H1 (cell line): ENCODE data around the gene RUNX1. TPM values are rescaled to one million over a fixed set of nuclear protein-coding genes. Genes with fewer than 3 reads are reported as not detected.

Experiments
- CTCF ChIA-PET: fragments of 300-600 bp; sonication (Branson Sonifier 250); formaldehyde crosslinking; loops from one replicate; lab custom pipeline; 2021; ENCODE audit not compliant: partially characterized antibody; lab: Charles Lee
- POLR2A ChIA-PET: fragments of 300-600 bp; sonication (Branson Sonifier 250); formaldehyde crosslinking; loops from one replicate; lab custom pipeline; 2021; ENCODE audit warnings: inconsistent platforms; ENCODE audit not compliant: partially characterized antibody; lab: Charles Lee
- DNase-seq, 2 experiments: peaks; one replicate each; pipeline versions ENCODE4 v3.0.0 to v3.0.0-alpha.2; 2010 to 2022; ENCODE audit warnings: low spot score in 2 of 2, low read depth in 1 of 2, mixed read lengths in 1 of 2
- FAIRE-seq: peaks from 2 replicates; lab custom pipeline; 2011; peaks lifted over from hg19 to GRCh38; lab: Jason Lieb, UNC
- H2AFZ ChIP-seq: 2 replicates; pipeline ENCODE4 v1.8.1; 2012; ENCODE audit warnings: low read length, inconsistent platforms
- H2AK5ac ChIP-seq: 2 replicates; pipeline ENCODE4 v1.6.1; 2013; ENCODE audit warnings: low read depth, low read length
- H2BK120ac ChIP-seq: replicated peaks from 2 replicates; pipeline ENCODE3; 2013; ENCODE audit warnings: low read depth, low read length, inconsistent platforms
- H2BK12ac ChIP-seq: 2 replicates; pipeline ENCODE4 v1.6.1; 2013; ENCODE audit warnings: low read depth, low read length
- H2BK15ac ChIP-seq: 2 replicates; pipeline ENCODE4 v1.6.1; 2013; ENCODE audit warnings: low read length
- H2BK20ac ChIP-seq: 2 replicates; pipeline ENCODE4 v1.6.1; 2013; ENCODE audit warnings: low read length
- H2BK5ac ChIP-seq: 2 replicates; pipeline ENCODE4 v1.6.1; 2013; ENCODE audit warnings: low read depth, low read length
- H3K14ac ChIP-seq: 2 replicates; pipeline ENCODE4 v1.6.1; 2013; ENCODE audit warnings: inconsistent platforms; ENCODE audit not compliant: insufficient read length
- H3K18ac ChIP-seq: 2 replicates; pipeline ENCODE4 v1.6.1; 2013; ENCODE audit warnings: low read length; ENCODE audit errors: extremely low read depth
- H3K23ac ChIP-seq: 2 replicates; pipeline ENCODE4 v1.6.1; 2013; ENCODE audit warnings: inconsistent platforms; ENCODE audit not compliant: insufficient read length
- H3K23me2 ChIP-seq: 2 replicates; pipeline ENCODE4 v1.6.1; 2013; ENCODE audit warnings: low read depth, low read length
- H3K27ac ChIP-seq: 2 replicates; pipeline ENCODE4 v1.6.1; 2011; ENCODE audit warnings: low read depth, low read length, inconsistent platforms
- H3K27me3 ChIP-seq, 4 experiments: replicated peaks in 1 of 4; 1 replicate in 1 of 4; 2 replicates in 3 of 4; pipeline versions ENCODE4 v1.6.1 to v1.8.1; 2011 to 2013; ENCODE audit warnings: low read length in 3 of 4, mild to moderate bottlenecking in 3 of 4, inconsistent platforms in 2 of 4, mixed read lengths in 2 of 4, moderate library complexity in 1 of 4; ENCODE audit not compliant: control insufficient read depth in 3 of 4, insufficient read depth in 3 of 4; ENCODE audit errors: extremely low read depth in 1 of 4
- H3K36me3 ChIP-seq, 4 experiments: 2 replicates each; pipeline versions ENCODE4 v1.6.1 to v1.8.1; 2011 to 2013; ENCODE audit warnings: mild to moderate bottlenecking in 4 of 4, low read length in 3 of 4, moderate library complexity in 2 of 4, control low read depth in 1 of 4, inconsistent platforms in 1 of 4; ENCODE audit not compliant: insufficient read depth in 4 of 4, control insufficient read depth in 2 of 4
- H3K4ac ChIP-seq: replicated peaks from 2 replicates; pipeline ENCODE3; 2013; ENCODE audit warnings: low read length, low read depth, mixed read lengths, inconsistent platforms; ENCODE audit not compliant: insufficient read length
- H3K4me1 ChIP-seq, 4 experiments: replicated peaks in 1 of 4; 1 replicate in 1 of 4; 2 replicates in 3 of 4; pipeline versions ENCODE4 v1.6.1 to v1.8.1; 2011 to 2013; ENCODE audit warnings: low read length in 3 of 4, inconsistent platforms in 2 of 4, mixed read lengths in 1 of 4; ENCODE audit not compliant: insufficient read depth in 4 of 4, control insufficient read depth in 3 of 4
- H3K4me2 ChIP-seq, 2 experiments: 2 replicates each; pipeline versions ENCODE4 v1.6.1 to v1.8.1; 2011 to 2013; ENCODE audit warnings: low read depth in 2 of 2, low read length in 2 of 2, control low read depth in 1 of 2, inconsistent platforms in 1 of 2, mild to moderate bottlenecking in 1 of 2; ENCODE audit not compliant: insufficient read depth in 1 of 2
- H3K4me3 ChIP-seq, 4 experiments: fragments of 200-600, 300-600 bp in 1 of 4; sonication (generic), shearing (Covaris generic), sonication (Bioruptor Twin) in 1 of 4; 2 replicates each; pipeline versions ENCODE4 v1.5.1 to v1.8.1; 2011 to 2016; ENCODE audit warnings: low read length in 4 of 4, low read depth in 3 of 4, control low read depth in 2 of 4, inconsistent platforms in 2 of 4, mild to moderate bottlenecking in 2 of 4, mixed read lengths in 1 of 4, moderate library complexity in 1 of 4; ENCODE audit not compliant: insufficient read depth in 2 of 4; ENCODE audit errors: extremely low read depth in 1 of 4
- H3K56ac ChIP-seq: replicated peaks from 2 replicates; pipeline ENCODE3; 2013; ENCODE audit warnings: low read depth, mild to moderate bottlenecking, mixed read lengths, low read length, inconsistent platforms; ENCODE audit not compliant: insufficient read length
- H3K79me1 ChIP-seq: 2 replicates; pipeline ENCODE4 v1.6.1; 2013; ENCODE audit warnings: low read depth, low read length, control low read depth
- H3K79me2 ChIP-seq, 2 experiments: 2 replicates each; pipeline versions ENCODE4 v1.6.1 to v1.8.1; 2012 to 2013; ENCODE audit warnings: low read length in 2 of 2, mild to moderate bottlenecking in 2 of 2, inconsistent platforms in 1 of 2; ENCODE audit not compliant: insufficient read depth in 2 of 2, control insufficient read depth in 1 of 2
- H3K9ac ChIP-seq, 4 experiments: replicated peaks in 1 of 4; 1 replicate in 1 of 4; 2 replicates in 3 of 4; pipeline versions ENCODE4 v1.6.1 to v1.8.1; 2011 to 2013; ENCODE audit warnings: low read depth in 3 of 4, low read length in 3 of 4, control low read depth in 2 of 4, mild to moderate bottlenecking in 2 of 4, moderate library complexity in 2 of 4, inconsistent platforms in 1 of 4; ENCODE audit errors: extremely low read depth in 1 of 4
- H3K9me3 ChIP-seq, 2 experiments: 2 replicates each; pipeline versions ENCODE4 v1.6.1 to v1.8.1; 2012 to 2013; ENCODE audit warnings: mild to moderate bottlenecking in 2 of 2, moderate library complexity in 2 of 2, control low read depth in 1 of 2, inconsistent platforms in 1 of 2, low read depth in 1 of 2, low read length in 1 of 2, mixed read lengths in 1 of 2; ENCODE audit not compliant: insufficient read depth in 2 of 2
- H4K20me1 ChIP-seq, 2 experiments: replicated peaks in 1 of 2; 2 replicates each; pipeline versions ENCODE3 to v1.8.1; 2011 to 2013; ENCODE audit warnings: inconsistent platforms in 2 of 2, low read length in 2 of 2, mild to moderate bottlenecking in 1 of 2; ENCODE audit not compliant: insufficient read depth in 2 of 2, control insufficient read depth in 1 of 2
- H4K5ac ChIP-seq: 2 replicates; pipeline ENCODE4 v1.6.1; 2013; ENCODE audit warnings: low read length, low read depth, mixed read lengths, inconsistent platforms; ENCODE audit not compliant: insufficient read length
- H4K8ac ChIP-seq: 2 replicates; pipeline ENCODE4 v1.8.0; 2013; ENCODE audit warnings: mild to moderate bottlenecking, moderate library complexity, low read length, inconsistent platforms; ENCODE audit not compliant: insufficient read depth; ENCODE audit errors: extremely low read depth
- H4K91ac ChIP-seq: replicated peaks from 2 replicates; pipeline ENCODE3; 2013; ENCODE audit warnings: low read length, mixed read lengths, inconsistent platforms; ENCODE audit not compliant: insufficient read length
- KDM1A ChIP-seq: fragments of 200-600, 300-600 bp; sonication (generic); IDR thresholded peaks from 2 replicates; pipeline ENCODE4 v1.7.1; 2016; ENCODE audit warnings: mild to moderate bottlenecking, low read length, borderline replicate concordance
- NANOG ChIP-seq: IDR thresholded peaks from 2 replicates; pipeline ENCODE4 v1.6.1; 2011; ENCODE audit warnings: low read length, low read depth, mild to moderate bottlenecking, inconsistent platforms; ENCODE audit not compliant: insufficient read depth, poor library complexity, severe bottlenecking
- NRF1 ChIP-seq: IDR thresholded peaks from 2 replicates; pipeline ENCODE4 v1.6.1; 2011; ENCODE audit warnings: mild to moderate bottlenecking, low read depth, low read length, improper control_type of control experiment
- POLR2A ChIP-seq, 2 experiments: IDR thresholded peaks; 1 replicate in 1 of 2; 2 replicates in 1 of 2; pipeline ENCODE4 v1.6.1; 2011; ENCODE audit warnings: low read depth in 2 of 2, low read length in 2 of 2, mild to moderate bottlenecking in 2 of 2; ENCODE audit errors: control extremely low read depth in 1 of 2
- WGBS, 2 experiments: shearing (Covaris generic) in 1 of 2; methylation state at CpG; one replicate each; pipeline versions ENCODE4 v1.1.6 to v1.1.7; 2013 to 2015; ENCODE audit warnings: low lambda C conversion rate in 2 of 2, mixed read lengths in 2 of 2, inconsistent platforms in 1 of 2, low coverage in 1 of 2, missing lambda C conversion rate in 1 of 2; ENCODE audit not compliant: insufficient replicate concordance in 2 of 2, insufficient coverage in 1 of 2, insufficient read length in 1 of 2; ENCODE audit errors: extremely low coverage in 1 of 2, missing lambda C conversion rate in 1 of 2; 5-methylcytosine and 5-hydroxymethylcytosine counted together
- polyA plus RNA-seq, 7 experiments: library from polyadenylated mRNA; depleted of rRNA in 3 of 7; stranded (reverse) in 5 of 7; unstranded in 2 of 7; fragments of >200 nt in 5 of 7; fragments of 200-250 nt in 2 of 7; gene quantifications; 1 replicate in 5 of 7; 2 replicates in 1 of 7; 4 replicates in 1 of 7; pipeline versions ENCODE4 v1.2.1 to v1.2.3, GENCODE V29; 2011 to 2013; ENCODE audit warnings: missing spikeins in 2 of 7, mixed read lengths in 2 of 7
- total RNA-seq: library from RNA; stranded (reverse); fragmentation: NEBNext Ultra II Directional; extraction: Animal tissue kit (Norgen Biotek cat#: 25700); gene quantifications from 2 replicates; pipeline ENCODE4 v1.2.1, GENCODE V29; 2021
- TF ChIP-seq, protein P1 (sequence below): IDR thresholded peaks from 2 replicates; pipeline ENCODE4 v1.6.1; 2011; ENCODE audit warnings: low read length, improper control_type of control experiment

RUNX1 gene
- total and polyA plus RNA-seq, 2 of the 8 experiments (the other 6 are each of a cell fraction or from before 2014, with no cell fraction given) = 0.20 to 0.60 TPM

- Histone ChIP-seq H3K4ac (no peak overlapping the region), H3K4me3 (no peak overlapping the region), H3K23ac (no peak overlapping the region), H4K91ac (no peak overlapping the region), H2BK20ac (no peak overlapping the region), H3K18ac (no peak overlapping the region), H3K9ac (no peak overlapping the region), H2AK5ac (no peak overlapping the region), H3K36me3 (no peaks in the 10 kb centered on the region), H4K20me1 (peaks cover 0 to 1% of the 10 kb centered on the region in 2 experiments), H2BK5ac (no peak overlapping the region), H2BK120ac (no peak overlapping the region), H3K4me2 (no peak overlapping the region), H2BK12ac (no peak overlapping the region), H3K14ac (no peak overlapping the region), H4K5ac (no peak overlapping the region), H3K4me1 (no peaks in the 10 kb centered on the region), H2BK15ac (no peak overlapping the region), H3K27me3 (peaks cover 0 to under 1% (median 0%) of the 10 kb centered on the region in 4 experiments; a peak in 1 of 7 replicates), H3K27ac (no peak overlapping the region), H3K79me1 (no peaks in the 10 kb centered on the region), H3K9me3 (no peaks in the 10 kb centered on the region), H4K8ac (no peak overlapping the region), H2AFZ (no peak overlapping the region), H3K56ac (no peak overlapping the region), H3K23me2 (no peaks in the 10 kb centered on the region), H3K79me2 (no peaks in the 10 kb centered on the region)
- 97% methylated on average over 2 of the region's 2 CpGs; no CpG with 5 or more reads in 1 of the 2 experiments for WGBS, 2 experiments
- CTCF ChIA-PET = no interaction called here
- TF ChIP-seq NANOG = no peak
- no peak for TF ChIP-seq POLR2A (IDR thresholded peaks at IDR 0.05; ENCODE audit: control extremely low read depth in 1 of 2, low read depth in 2 of 2, low read length in 2 of 2)
- TF ChIP-seq, protein P1, sequence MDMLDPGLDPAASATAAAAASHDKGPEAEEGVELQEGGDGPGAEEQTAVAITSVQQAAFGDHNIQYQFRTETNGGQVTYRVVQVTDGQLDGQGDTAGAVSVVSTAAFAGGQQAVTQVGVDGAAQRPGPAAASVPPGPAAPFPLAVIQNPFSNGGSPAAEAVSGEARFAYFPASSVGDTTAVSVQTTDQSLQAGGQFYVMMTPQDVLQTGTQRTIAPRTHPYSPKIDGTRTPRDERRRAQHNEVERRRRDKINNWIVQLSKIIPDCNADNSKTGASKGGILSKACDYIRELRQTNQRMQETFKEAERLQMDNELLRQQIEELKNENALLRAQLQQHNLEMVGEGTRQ = no peak
- TF ChIP-seq NRF1 = no peak
- TF ChIP-seq KDM1A = no peak
- POLR2A ChIA-PET = no interaction called here
- FAIRE-seq = no peak
- no peak for DNase-seq
Observed at GRCh38 chr21:34970167-34970500, 79.0 kb downstream of the RUNX1 start.
